OCI-LY7 (cell line): ENCODE measurements around the gene IRF1. TPM values are rescaled to one million over a fixed set of nuclear protein-coding genes. Genes with fewer than 3 reads are reported as not detected.
"Not testable (repeated sequence)": the region's sequence is repeated elsewhere in the genome, so short reads cannot be mapped to it uniquely, and the experiment has no call there.

ENCODE experiments used
- BruUV-seq: library from RNA; stranded (reverse); fragments of 400-500 nt; replicated peaks from 2 replicates; lab custom pipeline; 2021; lab: Mats Ljungman, UMichigan
- CTCF ChIA-PET: fragments of 300-600 bp; sonication (Branson Sonifier 250); formaldehyde crosslinking; loops from one replicate; lab custom pipeline; 2022; ENCODE audit warnings: antibody characterized with exemption; ENCODE audit not compliant: unreplicated experiment; lab: Charles Lee
- POLR2A ChIA-PET: fragments of 300-600 bp; sonication (Branson Sonifier 250); formaldehyde crosslinking; loops from one replicate; lab custom pipeline; 2022; ENCODE audit warnings: antibody characterized with exemption; lab: Charles Lee
- DNase-seq: peaks from one replicate; pipeline ENCODE4 v3.0.0-alpha.2; 2015; ENCODE audit warnings: low spot score
- H2AFZ ChIP-seq: fragments of 200-600 bp; sonication (generic), shearing (Covaris generic); 2 replicates; pipeline ENCODE4 v1.6.1; 2014; ENCODE audit warnings: mild to moderate bottlenecking, antibody characterized with exemption, low read length, moderate library complexity
- H3K27ac ChIP-seq: fragments of 200-600 bp; sonication (generic); 2 replicates; pipeline ENCODE4 v1.5.1; 2014; ENCODE audit warnings: mixed run types, low read depth, mild to moderate bottlenecking, moderate library complexity, low read length, inconsistent platforms; ENCODE audit not compliant: poor library complexity, severe bottlenecking
- H3K36me3 ChIP-seq: fragments of 200-600 bp; sonication (generic); 2 replicates; pipeline ENCODE4 v1.6.1; 2014; ENCODE audit warnings: mild to moderate bottlenecking, antibody characterized with exemption, low read length, moderate library complexity, mixed read lengths; ENCODE audit not compliant: insufficient read depth
- H3K4me1 ChIP-seq: fragments of 200-600 bp; sonication (generic); 2 replicates; pipeline ENCODE4 v1.5.1; 2014; ENCODE audit warnings: mild to moderate bottlenecking, low read length; ENCODE audit not compliant: insufficient read depth, poor library complexity, severe bottlenecking
- H3K4me2 ChIP-seq: fragments of 200-600 bp; sonication (generic); 2 replicates; pipeline ENCODE4 v1.6.1; 2014; ENCODE audit warnings: mild to moderate bottlenecking, low read length
- H3K4me3 ChIP-seq: fragments of 200-600 bp; sonication (generic); 2 replicates; pipeline ENCODE4 v1.5.1; 2014; ENCODE audit warnings: mild to moderate bottlenecking, low read depth, low read length; ENCODE audit not compliant: poor library complexity, severe bottlenecking
- H3K79me2 ChIP-seq: fragments of 200-600 bp; sonication (generic); 2 replicates; pipeline ENCODE4 v1.6.1; 2016; ENCODE audit warnings: low read depth, mild to moderate bottlenecking, low read length, moderate library complexity, mixed read lengths; ENCODE audit not compliant: insufficient read depth
- H3K9me2 ChIP-seq: fragments of 200-600 bp; sonication (generic); 2 replicates; pipeline ENCODE4 v1.6.1; 2016; ENCODE audit warnings: mild to moderate bottlenecking, low read length, mixed read lengths; ENCODE audit not compliant: insufficient read depth
- H3K9me3 ChIP-seq: fragments of 200-600 bp; sonication (generic); 2 replicates; pipeline ENCODE4 v1.6.1; 2014; ENCODE audit warnings: mild to moderate bottlenecking, mixed run types, low read length, mixed read lengths
- H4K20me1 ChIP-seq: fragments of 200-600 bp; sonication (generic); 2 replicates; pipeline ENCODE4 v1.6.1; 2014; ENCODE audit warnings: mild to moderate bottlenecking, antibody characterized with exemption, low read length, moderate library complexity, mixed read lengths; ENCODE audit not compliant: insufficient read depth
- EZH2phosphoT487 ChIP-seq: fragments of 200-600 bp; sonication (generic); IDR thresholded peaks from 2 replicates; pipeline ENCODE4 v1.6.1; 2018; ENCODE audit warnings: low read depth, borderline replicate concordance, mild to moderate bottlenecking, mixed run types, antibody characterized with exemption, low read length, moderate library complexity, mixed read lengths
- intact Hi-C: fragments of 100-400 bp; cut with micrococcal nuclease; formaldehyde crosslinking; loops from one replicate; pipeline ENCODE4 v1.10.0; 2022; ENCODE audit not compliant: unreplicated experiment
- total RNA-seq, 2 experiments: library from RNA; depleted of rRNA in 1 of 2; stranded (reverse); fragments of >200 nt in 1 of 2; shearing (Covaris generic) in 1 of 2; gene quantifications; 2 replicates each; pipeline ENCODE4 v1.2.3, GENCODE V29; 2014 to 2022
- TF ChIP-seq, protein P1 (sequence below): fragments of 200-600 bp; sonication (generic); conservative IDR thresholded peaks from 2 replicates; pipeline ENCODE4 v1.5.1; 2014; ENCODE audit warnings: mild to moderate bottlenecking, antibody characterized with exemption, low read length, moderate library complexity, mixed read lengths

Gene IRF1
- total RNA-seq, 2 experiments from 2014 or later: 24.8 to 39.4 TPM

DNA sequence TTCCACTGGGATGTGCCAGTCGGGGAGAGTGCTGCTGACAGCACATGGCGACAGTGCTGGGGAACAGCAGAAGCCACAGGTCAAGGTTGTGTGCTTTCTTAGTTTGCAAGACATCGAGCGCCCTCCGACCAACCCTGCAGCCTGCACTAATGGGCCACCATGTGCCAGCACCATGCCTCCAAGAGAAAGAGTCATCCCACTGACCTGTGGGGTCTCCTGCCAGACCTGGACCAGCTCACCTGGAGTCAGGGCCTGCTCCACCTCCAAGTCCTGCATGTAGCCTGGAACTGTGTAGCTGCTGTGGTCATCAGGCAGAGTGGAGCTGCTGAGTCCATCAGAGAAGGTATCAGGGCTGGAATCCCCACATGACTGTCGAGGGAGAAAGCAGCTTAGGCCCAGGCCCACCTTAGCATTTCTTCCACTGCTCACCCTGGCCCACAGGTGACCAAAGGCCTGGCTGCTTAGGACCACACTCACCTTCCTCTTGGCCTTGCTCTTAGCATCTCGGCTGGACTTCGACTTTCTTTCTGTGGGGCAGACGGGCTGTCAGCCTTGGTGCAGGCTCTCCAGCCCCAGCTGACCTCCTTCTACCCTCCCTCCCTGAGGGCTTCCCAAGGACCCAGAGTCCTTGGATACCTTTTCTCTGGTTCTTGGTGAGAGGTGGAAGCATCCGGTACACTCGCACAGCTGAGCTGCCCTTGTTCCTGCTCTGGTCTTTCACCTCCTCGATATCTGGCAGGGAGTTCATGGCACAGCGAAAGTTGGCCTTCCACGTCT lies 4.1 kb downstream of the IRF1 start:
- no peak for TF ChIP-seq EZH2phosphoT487
- TF ChIP-seq, protein P1, sequence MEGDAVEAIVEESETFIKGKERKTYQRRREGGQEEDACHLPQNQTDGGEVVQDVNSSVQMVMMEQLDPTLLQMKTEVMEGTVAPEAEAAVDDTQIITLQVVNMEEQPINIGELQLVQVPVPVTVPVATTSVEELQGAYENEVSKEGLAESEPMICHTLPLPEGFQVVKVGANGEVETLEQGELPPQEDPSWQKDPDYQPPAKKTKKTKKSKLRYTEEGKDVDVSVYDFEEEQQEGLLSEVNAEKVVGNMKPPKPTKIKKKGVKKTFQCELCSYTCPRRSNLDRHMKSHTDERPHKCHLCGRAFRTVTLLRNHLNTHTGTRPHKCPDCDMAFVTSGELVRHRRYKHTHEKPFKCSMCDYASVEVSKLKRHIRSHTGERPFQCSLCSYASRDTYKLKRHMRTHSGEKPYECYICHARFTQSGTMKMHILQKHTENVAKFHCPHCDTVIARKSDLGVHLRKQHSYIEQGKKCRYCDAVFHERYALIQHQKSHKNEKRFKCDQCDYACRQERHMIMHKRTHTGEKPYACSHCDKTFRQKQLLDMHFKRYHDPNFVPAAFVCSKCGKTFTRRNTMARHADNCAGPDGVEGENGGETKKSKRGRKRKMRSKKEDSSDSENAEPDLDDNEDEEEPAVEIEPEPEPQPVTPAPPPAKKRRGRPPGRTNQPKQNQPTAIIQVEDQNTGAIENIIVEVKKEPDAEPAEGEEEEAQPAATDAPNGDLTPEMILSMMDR: no peak
- Histone ChIP-seq H3K9me2 (no peaks in the 10 kb centered on the region), H3K4me2 (no peak overlapping the region), H2AFZ (no peak overlapping the region), H3K27ac (no peak overlapping the region), H3K36me3 (peaks cover 66% of the 10 kb centered on the region), H3K4me1 (peaks cover 29% of the 10 kb centered on the region), H4K20me1 (peaks cover 18% of the 10 kb centered on the region; the same call in 1 of the 2 replicates), H3K79me2 (peaks cover 33% of the 10 kb centered on the region), H3K9me3 (no peaks in the 10 kb centered on the region), H3K4me3 (no peak overlapping the region)
- ChIA-PET CTCF (no interaction called here), POLR2A (no interaction called here)
- no peak for DNase-seq
- intact Hi-C loops: no loop called here
- BruUV-seq: no TSS peak

- Histone ChIP-seq H3K79me2 (peaks cover 33% of the 10 kb centered on the region), H3K4me2 (no peak overlapping the region)
- CTCF ChIA-PET: interaction anchor here (0.5 kb wide), 1 partner anchor 9 kb away, joined by 4 read pairs; no protein-coding TSS in a partner anchor
Measured at GRCh38 chr5:132485641-132486317, 4.8 kb downstream of the IRF1 start.

DNA sequence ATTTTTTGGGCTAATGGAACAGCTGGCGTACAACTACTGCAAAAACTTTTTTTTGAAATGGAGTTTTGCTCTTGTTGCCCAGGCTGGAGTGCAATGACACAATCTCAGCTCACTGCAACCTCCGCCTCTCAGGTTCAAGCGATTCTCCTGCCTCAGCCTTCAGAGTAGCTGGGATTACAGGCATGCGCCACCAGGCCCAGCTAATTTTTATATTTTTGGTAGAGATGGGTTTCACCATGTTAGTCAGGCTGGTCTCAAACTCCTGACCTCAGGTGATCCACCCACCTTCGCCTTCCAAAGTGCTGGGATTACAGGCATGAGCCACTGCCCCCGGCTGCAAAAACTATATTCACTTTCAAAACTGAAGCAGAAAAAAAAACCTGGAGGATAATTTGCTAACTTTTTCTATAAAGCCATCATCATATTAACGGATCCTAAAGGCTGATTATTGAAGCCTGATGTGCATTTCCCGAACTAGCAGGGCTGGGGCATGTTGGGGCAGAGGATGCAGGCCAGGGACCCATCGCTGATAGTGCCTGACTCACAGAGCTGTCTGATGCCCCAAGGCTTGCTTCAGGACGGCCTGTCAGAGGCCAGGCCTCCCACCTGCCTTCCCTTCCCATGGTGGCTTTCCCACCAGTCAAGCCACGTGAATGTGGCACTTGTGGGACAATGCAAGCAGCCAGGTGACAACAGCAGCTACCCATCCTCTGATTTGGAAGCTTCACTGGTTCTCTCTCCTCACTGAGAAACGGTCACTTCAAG lies 5.5 kb downstream of the IRF1 start:
- ChIA-PET CTCF (interaction anchor here (0.5 kb wide), 1 partner anchor 8 kb away, joined by 4 read pairs; no protein-coding TSS in a partner anchor), POLR2A (interaction anchor here (0.8 kb wide), 1 partner anchor 10 kb away, joined by 3 read pairs; no protein-coding TSS in a partner anchor)
- H4K20me1 ChIP-seq: peaks cover 18% of the 10 kb centered on the region; the same call in 1 of the 2 replicates
- intact Hi-C loops, H3K4me2 ChIP-seq, H3K27ac ChIP-seq, H3K4me3 ChIP-seq, H2AFZ ChIP-seq, DNase-seq, BruUV-seq, H3K9me2 ChIP-seq, H3K9me3 ChIP-seq: not testable (repeated sequence)
- peaks cover 76% of the 10 kb centered on the region for H3K36me3 ChIP-seq
- H3K79me2 ChIP-seq: peaks cover 33% of the 10 kb centered on the region
- peaks cover 23% of the 10 kb centered on the region for H3K4me1 ChIP-seq

More at GRCh38 chr5:132485641-132486317, 4.8 kb downstream of the IRF1 start:
- BruUV-seq: no TSS peak
- Histone ChIP-seq H3K36me3 (peaks cover 73% of the 10 kb centered on the region), H3K9me3 (no peaks in the 10 kb centered on the region), H3K9me2 (no peaks in the 10 kb centered on the region), H3K4me3 (no peak overlapping the region), H4K20me1 (peaks cover 18% of the 10 kb centered on the region; the same call in 1 of the 2 replicates), H3K4me1 (peaks cover 23% of the 10 kb centered on the region), H3K27ac (no peak overlapping the region), H2AFZ (no peak overlapping the region)
- TF ChIP-seq, protein P1: no peak
- TF ChIP-seq EZH2phosphoT487: no peak
- intact Hi-C loops: no loop called here
- DNase-seq: no peak
- POLR2A ChIA-PET: interaction anchor here (0.8 kb wide), 1 partner anchor 11 kb away, joined by 3 read pairs; no protein-coding TSS in a partner anchor
